AG20443 (cell line): Measurements from ENCODE around the gene MTRF1.

Experiments
- DNase-seq: peaks from one replicate; pipeline ENCODE4 v3.0.0; 2012; ENCODE audit warnings: low spot score, mixed read lengths

Gene MTRF1

DNA sequence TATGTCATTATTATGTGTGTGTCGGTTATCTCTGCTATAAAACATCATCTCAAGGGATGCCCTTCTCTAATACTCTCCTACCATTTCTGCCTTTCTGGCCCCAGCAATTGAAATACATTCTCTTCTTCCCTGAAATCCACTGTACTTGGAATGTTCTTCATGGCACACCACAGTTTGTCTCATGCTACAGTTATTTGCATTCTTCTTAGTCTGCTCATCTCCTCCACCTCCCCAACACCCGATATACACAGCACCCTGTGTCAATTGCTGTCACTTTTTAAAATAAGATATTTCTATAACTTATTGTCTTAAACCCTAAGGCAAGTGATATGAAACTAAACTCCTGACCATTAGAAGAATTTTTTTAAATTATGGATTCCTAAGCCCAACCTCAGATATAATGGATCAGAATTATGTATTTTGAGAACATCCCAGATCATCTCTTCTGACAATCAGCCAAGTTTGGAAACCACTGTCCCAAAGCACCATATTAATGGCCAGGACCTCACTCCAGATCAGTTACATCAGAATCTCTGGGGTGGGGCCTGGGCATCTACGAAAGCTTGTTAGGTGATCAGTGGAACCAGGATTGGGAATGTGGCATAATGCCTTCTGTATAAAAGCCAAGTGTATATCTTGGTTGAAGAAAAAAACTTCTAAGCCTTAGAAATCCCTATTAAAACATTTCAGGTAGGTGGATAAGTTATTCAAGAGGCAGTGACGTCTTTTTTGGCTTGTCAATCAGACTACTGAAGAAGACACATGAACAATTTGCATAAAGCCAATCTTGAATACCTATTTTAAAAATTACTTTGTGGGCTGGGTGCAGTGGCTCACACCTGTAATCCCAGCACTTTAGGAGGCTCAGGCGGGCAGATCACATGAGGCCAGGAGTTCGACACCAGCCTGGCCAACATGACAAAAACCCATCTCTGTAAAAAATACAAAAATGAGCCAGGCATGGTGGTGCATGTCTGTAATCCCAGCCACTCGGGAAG, 39.0 kb downstream of the MTRF1 start:
- DNase-seq: peak; percentile 82

DNA sequence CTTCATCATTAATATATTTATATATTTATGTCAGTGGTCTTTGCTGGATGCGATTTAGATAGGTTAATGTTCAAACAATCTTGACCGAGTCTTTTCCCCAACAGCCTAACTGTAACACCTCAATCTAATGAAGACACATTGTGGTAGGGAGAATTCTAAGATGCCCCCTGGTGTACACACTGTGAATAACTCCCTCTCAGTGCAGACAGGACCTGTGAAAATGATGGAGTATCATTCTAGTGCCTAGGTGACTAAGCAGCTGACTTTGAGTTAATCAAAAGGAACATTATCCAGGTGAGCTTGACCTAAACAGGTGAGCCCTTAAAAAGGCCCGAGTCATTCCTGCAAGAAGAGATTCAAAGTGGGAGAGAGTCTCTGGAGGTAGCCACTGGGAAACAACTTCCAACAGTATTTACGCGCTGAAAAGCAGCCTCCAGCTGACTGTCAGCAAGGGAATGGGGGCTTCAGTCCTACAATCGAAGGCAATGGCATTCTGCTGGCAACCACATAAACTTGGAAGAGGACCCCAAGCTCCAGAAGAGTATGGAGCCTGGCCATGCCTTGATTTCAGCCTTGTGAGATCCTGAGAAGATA, 41.0 kb downstream of the MTRF1 start:
- DNase-seq: peak; percentile 47

DNA sequence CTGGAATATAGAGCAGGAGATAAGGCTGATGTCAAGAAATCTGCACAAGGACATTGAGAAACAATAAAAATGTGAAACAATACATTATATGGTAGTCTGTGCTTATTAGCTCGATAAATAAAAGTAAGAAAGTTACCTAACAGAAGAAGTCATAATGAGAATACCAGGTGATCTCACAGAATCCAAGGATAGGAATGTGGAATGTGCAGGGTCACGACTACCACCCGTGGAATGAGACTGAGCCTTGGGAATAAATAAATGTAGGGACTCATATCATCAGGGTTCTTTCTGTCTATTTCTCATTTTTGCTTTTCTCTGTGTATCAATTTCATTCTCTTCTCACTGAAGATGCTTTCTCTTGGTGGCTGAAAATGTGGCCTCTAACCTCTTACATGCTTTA, 43.0 kb downstream of the MTRF1 start:
- no peak for DNase-seq

DNA sequence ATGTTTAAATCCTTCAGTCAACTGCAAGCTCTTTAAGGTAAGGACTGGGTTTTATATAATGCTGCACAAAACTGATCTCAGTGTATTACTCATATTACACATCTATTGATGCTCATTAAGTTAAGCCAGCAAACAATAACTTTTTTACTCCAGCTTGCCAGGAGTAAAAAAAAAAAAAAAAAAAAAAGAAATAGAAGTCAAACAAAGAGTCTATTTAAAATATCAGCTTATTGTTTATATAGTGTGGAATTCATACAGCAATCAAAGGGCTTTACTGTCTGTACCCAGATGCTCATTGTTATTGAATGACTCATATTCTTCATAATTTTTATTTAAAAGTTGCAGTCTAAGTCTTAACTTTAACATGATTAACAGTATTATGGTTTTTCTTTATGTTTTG, 47.2 kb downstream of the MTRF1 start:
- DNase-seq: no peak

DNA sequence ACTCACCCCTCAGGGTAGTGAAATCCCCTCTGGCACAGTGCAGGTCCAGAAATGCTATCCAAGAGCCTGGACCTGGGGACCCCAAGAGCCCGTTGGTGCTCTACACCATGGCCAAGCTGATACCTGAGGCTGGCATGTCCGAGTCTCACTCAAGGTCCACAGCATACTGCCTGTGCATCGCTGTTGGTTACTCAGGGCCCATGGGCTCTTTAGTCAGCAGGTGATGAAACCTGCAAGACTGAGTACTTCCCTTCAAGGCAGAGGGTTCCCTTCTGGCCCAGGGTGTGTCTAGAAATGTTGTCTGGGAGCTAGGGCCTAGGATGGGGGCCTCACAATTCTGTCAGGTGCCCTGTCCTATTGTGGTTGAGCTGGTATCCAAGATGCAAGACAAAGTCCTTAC, 49.5 kb downstream of the MTRF1 start:
- no peak for DNase-seq

DNA sequence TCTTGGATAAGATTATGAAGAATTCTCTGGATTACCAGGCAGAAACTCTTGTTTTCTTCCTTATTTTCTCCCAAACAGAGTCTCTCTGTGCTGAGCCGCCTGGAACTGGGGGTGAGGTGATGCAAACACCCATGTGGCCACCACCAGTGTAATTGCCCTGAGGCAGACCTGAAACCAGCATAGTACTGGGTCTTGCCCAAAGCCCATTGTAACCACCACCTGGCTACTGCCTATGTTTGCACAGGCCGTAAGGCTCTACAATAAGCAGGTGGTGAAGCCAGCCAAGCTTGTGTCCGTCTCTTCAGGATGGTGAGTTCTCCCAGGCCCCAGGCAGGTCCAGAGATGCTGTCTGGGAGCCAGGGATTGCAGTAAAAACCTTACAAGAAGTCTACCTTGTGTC, 50.1 kb downstream of the MTRF1 start:
- no peak for DNase-seq

DNA sequence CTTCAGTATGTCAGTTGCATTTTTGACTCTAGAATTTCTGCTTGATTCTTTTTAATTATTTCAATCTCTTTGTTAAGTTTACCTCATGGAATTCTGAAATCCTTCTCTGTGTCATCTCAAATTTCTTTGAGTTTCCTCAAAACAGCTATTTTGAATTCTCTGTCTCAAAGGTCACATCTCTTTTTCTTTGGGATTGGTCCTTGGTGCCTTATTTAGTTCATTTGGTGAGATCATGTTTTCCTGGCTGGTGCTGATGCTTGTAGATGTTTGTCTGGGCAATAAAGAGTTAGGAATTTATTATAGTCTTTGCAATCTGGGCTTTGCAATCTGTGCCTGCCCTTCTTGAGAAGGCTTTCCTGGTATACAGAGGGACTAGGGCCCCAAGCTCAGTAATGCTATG, 50.5 kb downstream of the MTRF1 start:
- no peak for DNase-seq

DNA sequence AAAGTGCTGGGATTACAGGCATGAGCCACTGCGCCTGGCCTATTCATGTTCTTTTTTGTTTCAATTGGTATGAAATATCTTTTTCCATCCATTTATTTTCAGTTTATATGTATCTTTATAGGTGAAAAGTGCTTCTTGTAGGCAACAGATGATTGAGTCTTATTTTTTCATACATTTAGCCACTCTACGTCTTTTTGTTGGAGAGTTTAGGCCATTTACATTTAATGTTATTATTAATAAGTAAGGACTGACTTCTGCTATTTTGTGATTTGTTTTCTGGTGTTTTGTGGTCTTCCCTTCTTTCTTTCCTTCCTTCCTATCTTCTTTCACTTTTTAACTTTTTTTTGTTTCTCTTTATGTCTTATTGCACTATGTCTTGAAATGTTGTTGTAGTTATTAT, 52.3 kb downstream of the MTRF1 start:
- DNase-seq: no peak

DNA sequence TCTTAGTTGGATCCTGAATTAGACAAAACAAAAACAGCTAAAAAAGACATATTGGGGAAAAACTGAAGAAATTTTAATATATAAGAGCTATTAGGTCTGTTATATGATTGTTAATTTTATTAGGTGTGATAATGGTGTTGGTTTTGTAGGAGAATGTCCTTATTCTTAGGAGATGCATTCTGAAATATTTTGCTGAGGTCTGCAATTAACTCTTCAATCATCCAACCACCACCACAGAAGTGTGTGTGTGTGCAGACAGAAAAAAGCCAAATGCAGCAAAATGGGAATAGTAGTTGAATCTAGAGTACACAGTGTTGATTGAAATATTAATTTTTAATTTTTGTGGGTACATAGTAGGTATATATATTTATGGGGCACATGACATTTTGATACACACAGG, 56.9 kb downstream of the MTRF1 start:
- DNase-seq: no peak

DNA sequence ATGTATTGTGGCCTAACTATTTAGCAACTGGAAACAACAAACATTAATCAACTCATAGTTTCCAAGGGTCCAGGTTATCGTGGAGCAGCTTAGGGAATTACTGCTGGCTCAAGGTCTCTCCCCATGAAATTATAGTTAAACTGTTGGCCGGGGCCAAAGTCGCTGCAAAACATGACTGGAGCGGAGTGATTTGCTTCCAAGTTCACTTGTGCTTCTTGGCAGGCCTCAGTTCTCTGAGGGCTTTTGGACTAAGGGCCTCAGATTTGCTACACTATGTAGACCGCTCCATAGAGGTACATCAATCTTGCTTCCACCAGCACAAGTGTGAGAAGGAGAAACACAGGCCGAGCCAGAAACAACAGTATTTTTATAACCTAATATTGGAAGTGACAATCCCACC, 59.6 kb downstream of the MTRF1 start:
- no peak for DNase-seq

DNA sequence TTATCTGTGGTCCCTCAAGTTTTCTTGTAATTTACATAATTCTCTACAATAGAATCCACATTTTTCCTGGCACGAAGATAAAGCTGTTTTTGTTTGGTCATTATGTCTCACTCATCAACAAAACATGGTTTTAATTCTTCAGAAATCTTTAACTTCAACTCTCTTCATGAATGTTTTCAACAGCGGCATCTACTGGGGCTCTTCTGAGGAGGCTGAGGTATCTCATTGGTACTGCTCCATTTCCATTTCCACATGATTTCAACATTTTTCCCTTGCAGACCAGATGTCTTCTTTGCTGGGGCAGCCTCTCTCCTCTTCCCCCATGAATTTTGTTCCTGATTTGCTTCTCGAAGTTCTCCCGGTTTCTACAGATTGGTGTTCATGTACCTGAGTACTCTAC, 63.2 kb downstream of the MTRF1 start:
- DNase-seq: peak; percentile 62

DNA sequence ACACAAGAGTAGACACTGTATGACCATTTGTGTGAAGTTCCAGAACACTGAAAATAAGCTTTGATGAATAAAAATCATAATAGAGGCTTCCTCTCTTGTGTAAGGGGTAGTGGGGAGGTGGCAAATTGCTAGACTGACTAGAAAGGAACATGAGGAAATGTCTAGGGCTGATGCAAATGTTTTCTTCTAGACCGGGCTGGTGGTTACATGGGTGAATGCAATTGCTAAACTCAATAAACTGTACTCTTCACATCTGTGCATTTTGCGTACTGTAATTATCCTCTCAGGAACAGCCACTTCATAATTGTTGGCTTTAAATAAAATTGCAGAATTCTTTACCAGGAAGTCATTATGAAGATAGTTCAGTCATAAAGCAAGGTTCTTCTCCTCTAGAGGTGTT, 63.9 kb downstream of the MTRF1 start:
- DNase-seq: no peak

DNA sequence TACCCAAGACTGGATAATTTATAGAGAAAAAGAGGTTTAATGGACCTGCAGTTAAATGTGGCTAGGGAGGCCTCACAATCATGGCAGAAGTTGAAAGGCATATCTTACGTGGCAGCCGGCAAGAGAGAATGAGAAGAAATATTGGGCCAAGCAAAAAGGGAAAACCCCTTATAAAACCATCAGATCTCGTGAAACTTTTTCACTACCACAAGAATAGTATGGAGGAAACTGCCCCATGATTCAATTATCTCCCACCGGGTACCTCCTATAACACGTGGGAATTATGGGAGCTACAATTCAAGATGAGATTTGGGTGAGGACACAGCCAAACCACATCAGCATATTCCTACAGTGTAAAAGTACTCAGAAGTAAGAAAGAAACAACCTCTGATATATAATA, 64.3 kb downstream of the MTRF1 start:
- DNase-seq: no peak

DNA sequence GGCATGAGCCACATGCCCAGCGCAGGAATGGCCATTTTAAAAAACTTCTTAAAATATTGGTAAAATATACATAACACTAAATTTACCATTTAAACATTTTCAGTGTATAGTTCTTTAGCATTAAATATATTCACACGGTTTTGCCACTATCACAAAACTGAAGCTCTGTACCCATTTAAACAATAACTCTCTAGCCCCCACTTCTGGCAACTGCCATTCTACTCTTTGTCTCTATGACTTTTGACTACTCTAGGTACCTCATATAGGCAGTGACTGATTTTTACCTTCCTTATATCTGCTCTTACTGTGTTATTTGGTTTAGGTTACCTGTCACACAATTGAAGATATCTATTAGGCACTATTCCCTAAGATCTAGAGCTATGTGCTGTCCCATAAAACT, 66.8 kb downstream of the MTRF1 start:
- no peak for DNase-seq

DNA sequence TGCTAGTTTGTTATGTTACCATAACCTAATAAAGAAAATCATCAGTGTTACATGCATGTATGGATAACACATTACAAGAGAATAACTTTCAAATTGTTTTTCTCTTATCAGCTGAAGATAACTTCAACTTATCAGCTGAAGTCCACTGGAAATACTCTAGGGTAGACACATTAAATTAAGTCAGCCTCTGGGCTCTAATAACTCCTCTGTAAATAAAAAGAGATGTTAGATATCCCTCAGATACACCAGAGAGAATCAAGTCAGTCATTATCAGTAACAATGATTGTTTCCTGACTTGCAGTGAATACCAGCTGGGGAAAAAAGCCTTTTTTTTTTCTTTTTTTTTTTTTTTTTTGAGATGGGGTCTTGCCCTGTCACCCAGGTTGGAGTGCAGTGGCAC, 67.4 kb downstream of the MTRF1 start:
- no peak for DNase-seq

DNA sequence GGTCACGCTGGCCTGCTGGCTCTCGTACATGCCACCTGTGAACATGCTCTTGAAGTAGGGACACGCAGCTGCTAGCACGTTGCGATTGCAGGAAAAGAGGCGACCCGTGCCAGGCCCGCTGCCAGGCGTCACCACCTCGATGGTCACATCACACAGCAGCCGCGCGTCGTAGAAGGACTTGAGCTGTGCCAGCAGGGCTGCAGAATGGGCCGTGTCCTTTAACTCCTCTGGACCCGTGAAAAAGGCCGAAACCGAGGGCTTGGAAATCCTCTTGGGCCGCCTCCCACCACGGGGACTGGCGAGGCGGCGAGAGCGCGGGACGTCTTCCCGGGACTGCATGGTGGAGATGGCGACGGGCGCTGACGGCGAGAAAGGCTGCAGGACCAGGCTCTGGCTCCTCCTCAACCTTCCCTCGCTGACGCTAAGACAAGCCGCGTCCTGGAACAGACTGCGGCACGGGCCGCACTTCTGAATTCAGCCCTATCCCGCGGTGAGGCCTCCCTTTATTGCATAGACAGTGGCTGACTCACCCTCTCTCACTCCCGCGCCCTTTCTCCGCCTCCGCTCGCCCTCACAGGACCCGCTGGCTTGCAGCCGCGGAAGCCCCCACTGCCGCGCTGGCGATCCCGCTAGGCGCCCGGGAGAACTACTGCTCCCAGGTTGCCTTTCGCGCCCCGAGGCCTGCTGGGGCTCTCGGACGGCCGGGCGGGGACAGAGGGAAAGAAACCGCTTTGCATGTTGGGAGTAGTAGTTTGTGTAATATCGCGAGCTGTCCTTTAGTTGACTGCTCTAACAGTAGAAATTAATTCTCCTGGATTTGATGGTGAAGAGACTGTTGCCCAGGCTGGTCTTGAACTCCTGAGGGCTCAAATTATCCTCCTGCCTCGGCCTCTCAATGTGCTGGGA, 69.2 kb downstream of the MTRF1 start, which contains the start of gene KBTBD7:
Gene KBTBD7 (minus strand): TSS at position 651 of the 906 bp plus-strand sequence. CDS start 312 bp downstream, at position 339.
- peak; percentile 96 for DNase-seq

DNA sequence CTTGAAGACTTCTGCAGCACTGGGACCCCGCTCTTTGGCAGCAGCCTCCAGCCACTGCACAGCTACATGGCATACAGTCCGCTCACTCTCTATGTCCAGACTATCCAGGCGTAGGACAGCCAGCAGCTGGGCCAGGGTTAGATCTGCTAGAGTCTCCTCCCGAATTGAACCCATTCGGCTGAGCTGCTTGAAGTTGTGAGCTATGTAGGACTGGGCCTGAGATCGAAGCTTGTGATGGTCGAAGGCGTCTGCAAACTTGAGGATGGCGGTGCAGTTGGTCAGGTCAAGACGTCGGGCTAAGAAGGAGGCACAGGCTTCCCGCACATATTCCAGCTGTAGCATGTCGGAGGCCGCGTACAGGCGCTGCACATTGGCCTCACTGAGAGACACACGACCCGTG, 69.9 kb downstream of the MTRF1 start:
- no peak for DNase-seq

DNA sequence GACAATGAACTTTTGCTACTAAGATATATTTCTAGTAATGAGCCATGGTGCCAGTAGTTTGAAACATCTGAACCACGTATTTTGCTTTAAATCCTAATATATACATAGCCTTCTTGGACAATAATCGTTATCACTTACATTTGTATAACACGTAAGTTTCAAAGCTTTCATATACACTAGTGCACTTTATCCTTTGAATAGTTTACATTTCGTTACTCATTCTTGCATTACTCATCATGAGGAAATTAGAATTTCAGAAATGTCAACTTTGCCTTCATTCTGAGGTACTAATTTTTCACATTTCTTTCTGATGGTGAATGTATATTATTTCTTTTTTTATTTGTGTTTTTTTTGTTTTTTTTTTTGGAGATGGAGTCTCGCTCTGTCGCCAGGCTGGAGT, 74.8 kb downstream of the MTRF1 start:
- DNase-seq: no peak

DNA sequence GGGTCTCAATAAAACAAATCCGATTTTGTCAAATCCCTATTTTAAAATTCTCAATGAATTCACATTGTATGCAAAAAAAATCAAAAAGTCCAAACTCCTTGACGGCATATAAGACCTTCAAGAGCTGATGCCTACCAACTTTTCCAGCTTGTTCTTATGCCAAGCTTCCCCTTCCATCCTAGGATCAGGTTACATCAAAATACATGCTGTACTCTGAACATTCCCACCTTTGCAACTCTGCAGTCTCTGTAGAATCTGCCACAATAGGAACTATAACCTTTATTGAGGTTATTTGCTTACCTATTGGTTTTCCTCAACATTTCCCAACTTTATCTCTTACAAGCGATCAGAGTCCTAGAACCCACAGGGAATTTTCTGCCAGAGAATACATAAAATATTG, 76.9 kb downstream of the MTRF1 start:
- no peak for DNase-seq

DNA sequence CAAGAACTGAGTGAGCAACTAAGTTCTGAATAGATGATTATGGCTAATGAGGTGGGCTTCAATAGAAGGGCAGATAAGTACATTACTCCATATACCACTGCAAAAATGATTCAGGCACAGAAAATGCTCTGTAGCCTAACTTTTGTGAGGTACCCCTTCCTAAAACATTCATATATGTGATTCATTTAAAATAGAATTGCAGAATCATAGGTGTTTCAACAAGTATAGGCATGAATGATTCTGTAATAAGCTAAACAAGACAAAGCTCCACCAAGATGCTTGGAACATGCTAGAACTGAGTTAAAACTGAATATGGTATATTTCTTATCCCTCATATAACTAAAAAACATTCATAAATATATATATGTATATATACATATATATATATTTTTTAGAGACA, 81.1 kb downstream of the MTRF1 start:
- DNase-seq: no peak

DNA sequence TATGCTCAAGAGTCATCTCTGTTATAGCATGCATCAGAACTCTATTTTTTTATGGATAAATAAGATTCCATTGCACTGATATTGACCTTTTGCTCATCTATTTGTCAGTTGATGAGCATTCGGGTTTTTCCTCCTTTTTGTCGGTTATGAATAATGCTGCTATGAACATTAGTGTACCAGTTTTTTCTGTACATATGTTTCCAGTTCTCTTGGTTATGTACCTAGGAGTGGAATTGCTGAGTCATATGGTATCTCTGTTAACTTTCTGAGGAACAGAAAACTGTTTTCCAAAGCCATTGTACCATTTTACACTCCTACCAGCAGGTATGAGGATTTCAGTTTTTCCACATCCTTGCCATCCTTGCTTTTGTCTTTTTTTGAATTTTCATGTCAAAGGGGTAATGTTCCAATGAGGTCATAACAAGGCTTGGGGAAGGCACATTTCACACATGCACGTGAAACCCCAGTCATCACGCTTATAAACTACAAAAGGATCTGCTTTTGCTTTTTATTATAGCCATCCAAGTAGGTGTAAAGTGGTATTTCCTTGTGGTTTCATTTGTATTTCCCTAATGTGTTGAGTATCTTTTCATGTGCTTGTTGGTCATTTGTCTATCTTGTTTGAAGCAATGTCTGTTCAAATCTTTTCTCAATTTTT, 83.7 kb downstream of the MTRF1 start:
- peak; percentile 7 for DNase-seq

DNA sequence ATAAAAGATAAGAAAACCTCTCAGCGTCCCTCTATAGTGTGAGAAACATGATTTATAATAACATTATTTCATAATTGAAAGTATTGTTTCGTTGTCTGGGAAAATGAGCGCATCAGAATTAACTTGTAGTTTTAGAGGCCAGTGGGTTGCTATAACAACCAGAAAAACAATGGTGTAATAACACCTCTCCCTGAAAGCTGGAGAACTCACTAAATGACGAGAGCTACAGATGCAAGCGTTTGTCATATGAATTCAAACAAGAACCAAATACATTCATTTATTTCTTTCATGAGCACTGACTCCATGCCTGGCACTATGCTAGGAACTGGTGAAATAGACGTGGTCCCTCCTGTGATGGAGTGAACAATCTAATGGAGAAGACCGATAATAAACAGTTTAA, 85.3 kb downstream of the MTRF1 start:
- no peak for DNase-seq
